Measurements from ENCODE around the gene FBXO33. TPM values are rescaled to one million over a fixed set of nuclear protein-coding genes. Genes with fewer than 3 reads are reported as not detected.
"Not testable (repeated sequence)": the region's sequence is repeated elsewhere in the genome, so short reads cannot be mapped to it uniquely, and the experiment has no call there.

Gene FBXO33
- total RNA-seq, 2 experiments from 2014 or later, result 17.5 to 19.9 TPM

GRCh38 chr14:39360316-39360715 lies 71.9 kb downstream of the FBXO33 start:
- H3K4me1 Mint-ChIP-seq, result peaks cover 6% of the 10 kb centered on the region
- CTCF ChIA-PET, result interaction anchor here (0.7 kb wide), 1 partner anchor 129 kb away, joined by 4 read pairs; no protein-coding TSS in a partner anchor
- H3K27me3 Mint-ChIP-seq, result no peaks in the 10 kb centered on the region
- H3K27ac Mint-ChIP-seq, result no peak overlapping the region
- peaks cover 77% of the 10 kb centered on the region for H3K36me3 Mint-ChIP-seq
- H3K9me3 Mint-ChIP-seq (ENCODE audit: low read depth), result peaks cover 7% of the 10 kb centered on the region
- H3K4me3 Mint-ChIP-seq, result no peak overlapping the region
- DNase-seq (no peak), ATAC-seq (no peak)

DNA sequence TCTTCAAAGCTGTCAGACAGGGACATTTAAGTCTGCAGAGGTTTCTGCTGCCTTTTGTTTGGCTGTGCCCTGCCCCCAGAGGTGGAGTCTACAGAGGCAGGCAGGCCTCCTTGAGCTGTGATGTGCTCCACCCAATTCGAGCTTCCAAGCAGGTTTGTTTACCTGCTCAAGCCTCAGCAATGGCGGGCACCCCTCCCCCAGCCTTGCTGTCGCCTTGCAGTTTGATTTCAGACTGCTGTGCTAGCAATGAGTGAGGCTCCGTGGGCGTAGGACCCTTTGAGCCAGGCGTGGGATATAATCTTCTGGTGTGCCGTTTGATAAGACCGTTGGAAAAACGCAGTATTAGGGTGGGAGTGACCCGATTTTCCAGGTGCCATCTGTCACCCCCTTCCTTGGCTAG lies 73.2 kb downstream of the FBXO33 start:
- not testable (repeated sequence) for H3K27ac Mint-ChIP-seq; H3K27me3 Mint-ChIP-seq; H3K4me3 Mint-ChIP-seq; DNase-seq; ATAC-seq; H3K9me3 Mint-ChIP-seq (ENCODE audit: low read depth); H3K4me1 Mint-ChIP-seq
- CTCF ChIA-PET, result interaction anchor here (1.2 kb wide), 1 partner anchor 169 kb away, joined by 3 read pairs; no protein-coding TSS in a partner anchor
- H3K36me3 Mint-ChIP-seq, result peaks cover 76% of the 10 kb centered on the region

GRCh38 chr14:39351708-39352107 lies 80.5 kb downstream of the FBXO33 start:
- DNase-seq, result no peak
- H3K4me3 Mint-ChIP-seq, result no peak overlapping the region
- H3K27ac Mint-ChIP-seq, result no peak overlapping the region
- peaks cover 8% of the 10 kb centered on the region for H3K9me3 Mint-ChIP-seq (ENCODE audit: low read depth)
- H3K27me3 Mint-ChIP-seq, result no peaks in the 10 kb centered on the region
- CTCF ChIA-PET, result no interaction called here
- H3K4me1 Mint-ChIP-seq, result peaks cover 5% of the 10 kb centered on the region
- ATAC-seq, result no peak
- peaks cover 58% of the 10 kb centered on the region for H3K36me3 Mint-ChIP-seq

DNA sequence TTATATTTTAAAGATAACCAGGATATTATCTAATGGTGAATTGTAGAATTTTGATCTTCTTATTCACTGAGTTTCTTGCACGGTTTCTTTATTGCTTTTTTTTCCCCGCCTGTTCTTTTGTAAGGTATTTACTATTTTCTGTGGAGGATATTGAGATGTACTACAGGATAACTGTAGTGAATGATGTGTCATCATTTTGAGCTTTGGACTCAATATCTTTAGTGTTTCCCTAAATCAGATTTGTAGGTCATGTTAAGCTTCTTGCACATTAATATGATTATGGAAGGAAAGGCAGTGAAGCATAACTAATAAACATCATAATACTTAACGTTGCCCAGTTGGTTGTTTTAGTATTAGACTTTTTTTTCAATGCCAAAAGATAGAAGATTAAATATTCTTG lies 81.4 kb downstream of the FBXO33 start:
- CTCF ChIA-PET, result no interaction called here
- DNase-seq (no peak), ATAC-seq (no peak)
- H3K36me3 Mint-ChIP-seq, result peaks cover 55% of the 10 kb centered on the region
- peaks cover 5% of the 10 kb centered on the region for H3K4me1 Mint-ChIP-seq
- no peak overlapping the region for H3K4me3 Mint-ChIP-seq
- H3K27ac Mint-ChIP-seq, result no peak overlapping the region
- H3K9me3 Mint-ChIP-seq (ENCODE audit: low read depth), result peaks cover 8% of the 10 kb centered on the region
- no peaks in the 10 kb centered on the region for H3K27me3 Mint-ChIP-seq

Other genes with a start within 250 kb of the FBXO33 start
- gene MIA2, start 198.5 kb downstream of the FBXO33 start, total RNA-seq, result 10 to 100 TPM; 25.6 to 26.9 TPM